ENCODE results near the gene SLC9A9. TPM values are rescaled to one million over a fixed set of nuclear protein-coding genes. Genes with fewer than 3 reads are reported as not detected.
A peak's percentile ranks its signal among the peaks of the same experiment; 100 is the strongest.

SLC9A9 gene
- total RNA-seq, 1 donor from 2014 or later, result 0.22 TPM

- TF ChIP-seq EZH2 (IDR thresholded peaks at IDR 0.05), result no peak
- TF ChIP-seq, protein P1, sequence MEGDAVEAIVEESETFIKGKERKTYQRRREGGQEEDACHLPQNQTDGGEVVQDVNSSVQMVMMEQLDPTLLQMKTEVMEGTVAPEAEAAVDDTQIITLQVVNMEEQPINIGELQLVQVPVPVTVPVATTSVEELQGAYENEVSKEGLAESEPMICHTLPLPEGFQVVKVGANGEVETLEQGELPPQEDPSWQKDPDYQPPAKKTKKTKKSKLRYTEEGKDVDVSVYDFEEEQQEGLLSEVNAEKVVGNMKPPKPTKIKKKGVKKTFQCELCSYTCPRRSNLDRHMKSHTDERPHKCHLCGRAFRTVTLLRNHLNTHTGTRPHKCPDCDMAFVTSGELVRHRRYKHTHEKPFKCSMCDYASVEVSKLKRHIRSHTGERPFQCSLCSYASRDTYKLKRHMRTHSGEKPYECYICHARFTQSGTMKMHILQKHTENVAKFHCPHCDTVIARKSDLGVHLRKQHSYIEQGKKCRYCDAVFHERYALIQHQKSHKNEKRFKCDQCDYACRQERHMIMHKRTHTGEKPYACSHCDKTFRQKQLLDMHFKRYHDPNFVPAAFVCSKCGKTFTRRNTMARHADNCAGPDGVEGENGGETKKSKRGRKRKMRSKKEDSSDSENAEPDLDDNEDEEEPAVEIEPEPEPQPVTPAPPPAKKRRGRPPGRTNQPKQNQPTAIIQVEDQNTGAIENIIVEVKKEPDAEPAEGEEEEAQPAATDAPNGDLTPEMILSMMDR (IDR thresholded peaks at IDR 0.05), result no peak
- TF ChIP-seq EZH2phosphoT487 (IDR thresholded peaks at IDR 0.05), result no peak
- Histone ChIP-seq H3K36me3 (no peaks in the 10 kb centered on the region), H3F3A (ENCODE audit: low read depth) (no peaks in the 10 kb centered on the region), H3K9ac (no peak overlapping the region), H2AFZ (replicated peaks) (no peak overlapping the region), H3K4me1 (peaks cover 1% of the 10 kb centered on the region), H3K79me2 (ENCODE audit: low read depth) (no peaks in the 10 kb centered on the region), H3K27ac (no peak overlapping the region), H3K9me3 (ENCODE audit: low read depth) (no peaks in the 10 kb centered on the region), H3K4me3 (no peak overlapping the region), H3K27me3 (no peaks in the 10 kb centered on the region), H3K4me2 (no peak overlapping the region), H4K20me1 (ENCODE audit: low read depth) (no peaks in the 10 kb centered on the region)
- H3K9me3 Mint-ChIP-seq, result no peaks in the 10 kb centered on the region
- no peak for DNase-seq (ENCODE audit: low spot score)
- H3K27ac Mint-ChIP-seq, result no peak overlapping the region
- peaks cover 3% of the 10 kb centered on the region for H3K27me3 Mint-ChIP-seq (ENCODE audit: insufficient read depth, low read depth)
- peaks cover 13% of the 10 kb centered on the region for H3K4me1 Mint-ChIP-seq
- no peaks in the 10 kb centered on the region for H3K36me3 Mint-ChIP-seq
- no peak overlapping the region for H3K4me3 Mint-ChIP-seq
Observed at GRCh38 chr3:143483214-143483613, 365.1 kb downstream of the SLC9A9 start.

- H3K27ac Mint-ChIP-seq, result peak overlapping the region; percentile 33
- Histone ChIP-seq H4K20me1 (ENCODE audit: low read depth) (no peaks in the 10 kb centered on the region), H3K79me2 (ENCODE audit: low read depth) (no peaks in the 10 kb centered on the region), H3K36me3 (no peaks in the 10 kb centered on the region), H3F3A (ENCODE audit: low read depth) (no peaks in the 10 kb centered on the region), H3K27ac (no peak overlapping the region), H3K4me3 (no peak overlapping the region), H3K27me3 (no peaks in the 10 kb centered on the region), H3K9ac (no peak overlapping the region), H3K4me2 (no peak overlapping the region), H3K4me1 (peaks cover 3% of the 10 kb centered on the region), H3K9me3 (ENCODE audit: low read depth) (no peaks in the 10 kb centered on the region), H2AFZ (replicated peaks) (no peak overlapping the region)
- no peak overlapping the region for H3K4me3 Mint-ChIP-seq
- no peak for TF ChIP-seq EZH2phosphoT487 (IDR thresholded peaks at IDR 0.05)
- TF ChIP-seq EZH2 (IDR thresholded peaks at IDR 0.05), result no peak
- TF ChIP-seq, protein P1 (IDR thresholded peaks at IDR 0.05), result no peak
- peaks cover 13% of the 10 kb centered on the region for H3K4me1 Mint-ChIP-seq
- no peak for DNase-seq (ENCODE audit: low spot score)
- H3K36me3 Mint-ChIP-seq, result no peaks in the 10 kb centered on the region
- no peaks in the 10 kb centered on the region for H3K9me3 Mint-ChIP-seq
- peaks cover 3% of the 10 kb centered on the region for H3K27me3 Mint-ChIP-seq (ENCODE audit: insufficient read depth, low read depth)
Observed at GRCh38 chr3:143482106-143483088, 365.9 kb downstream of the SLC9A9 start.

DNA sequence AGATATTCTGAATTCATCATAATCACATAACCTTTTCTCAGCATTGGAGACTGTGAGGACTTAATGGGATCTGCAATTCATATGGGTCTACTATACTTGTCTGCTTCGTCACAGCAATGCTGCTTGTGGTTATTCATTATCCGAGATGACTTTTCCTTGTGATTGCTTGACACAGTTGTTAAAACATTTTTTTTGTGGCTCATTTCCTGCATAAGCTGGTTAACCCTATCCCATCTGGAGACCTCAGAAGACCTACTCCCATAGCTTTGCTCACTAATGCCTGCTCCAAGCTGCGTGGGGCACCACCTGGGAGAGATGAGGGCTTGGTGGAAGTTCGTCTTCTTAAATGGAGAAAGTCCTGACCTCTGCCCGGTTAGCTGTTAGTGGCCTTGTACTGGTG lies 367.9 kb downstream of the SLC9A9 start:
- TF ChIP-seq, protein P1 (IDR thresholded peaks at IDR 0.05), result no peak
- TF ChIP-seq EZH2 (IDR thresholded peaks at IDR 0.05) (no peak), EZH2phosphoT487 (IDR thresholded peaks at IDR 0.05) (no peak)
- Histone ChIP-seq H3K4me2 (no peak overlapping the region), H3K27ac (no peak overlapping the region), H4K20me1 (ENCODE audit: low read depth) (no peaks in the 10 kb centered on the region), H3K9me3 (ENCODE audit: low read depth) (no peaks in the 10 kb centered on the region), H3F3A (ENCODE audit: low read depth) (no peaks in the 10 kb centered on the region), H3K4me3 (no peak overlapping the region), H3K79me2 (ENCODE audit: low read depth) (no peaks in the 10 kb centered on the region), H3K9ac (no peak overlapping the region), H3K27me3 (no peaks in the 10 kb centered on the region), H3K4me1 (peaks cover 3% of the 10 kb centered on the region), H3K36me3 (no peaks in the 10 kb centered on the region), H2AFZ (replicated peaks) (no peak overlapping the region)
- H3K4me3 Mint-ChIP-seq, result no peak overlapping the region
- H3K4me1 Mint-ChIP-seq, result peaks cover 8% of the 10 kb centered on the region
- no peak overlapping the region for H3K27ac Mint-ChIP-seq
- no peak for DNase-seq (ENCODE audit: low spot score)
- H3K27me3 Mint-ChIP-seq (ENCODE audit: insufficient read depth, low read depth), result peaks cover 5% of the 10 kb centered on the region
- H3K36me3 Mint-ChIP-seq, result no peaks in the 10 kb centered on the region
- H3K9me3 Mint-ChIP-seq, result no peaks in the 10 kb centered on the region

Data from neural progenitor cell (in vitro differentiated cells).